H54 (cell line): ENCODE results near the gene GALNT17.
"Not testable (repeated sequence)": the region's sequence is repeated elsewhere in the genome, so short reads cannot be mapped to it uniquely, and the experiment has no call there.

Experiments used
- DNase-seq: peaks from one replicate; pipeline ENCODE4 v3.0.0; 2011; ENCODE audit warnings: low spot score, mixed read lengths; ENCODE audit not compliant: insufficient read length
- FAIRE-seq: peaks from 3 replicates; lab custom pipeline; 2011; peaks lifted over from hg19 to GRCh38; lab: Jason Lieb, UNC
- POLR2A ChIP-seq: IDR thresholded peaks from 2 replicates; pipeline ENCODE4 v1.6.1; 2011; ENCODE audit warnings: low read depth, mild to moderate bottlenecking, low read length

GALNT17 gene

DNA sequence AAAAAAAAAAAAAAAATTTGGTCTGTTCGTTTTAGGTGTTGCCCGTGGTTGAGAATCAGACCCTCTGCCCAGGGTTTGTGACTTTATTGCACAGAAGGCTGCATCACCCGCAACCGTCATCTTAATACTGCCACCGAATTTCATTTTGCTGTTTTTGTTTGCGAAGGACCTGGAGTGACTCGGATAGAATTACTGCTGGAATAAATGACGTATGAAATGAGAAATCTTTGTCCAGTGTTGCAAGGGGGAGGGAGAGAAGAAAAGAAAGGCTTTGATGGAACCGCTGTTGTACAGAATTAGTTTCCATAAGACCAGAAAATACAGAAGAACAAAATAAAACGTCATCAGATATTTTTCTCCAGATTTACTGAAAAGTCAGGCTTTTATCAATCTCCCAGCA lies 103.3 kb downstream of the GALNT17 start:
- DNase-seq (no peak), FAIRE-seq (no peak)
- TF ChIP-seq POLR2A: no peak

DNA sequence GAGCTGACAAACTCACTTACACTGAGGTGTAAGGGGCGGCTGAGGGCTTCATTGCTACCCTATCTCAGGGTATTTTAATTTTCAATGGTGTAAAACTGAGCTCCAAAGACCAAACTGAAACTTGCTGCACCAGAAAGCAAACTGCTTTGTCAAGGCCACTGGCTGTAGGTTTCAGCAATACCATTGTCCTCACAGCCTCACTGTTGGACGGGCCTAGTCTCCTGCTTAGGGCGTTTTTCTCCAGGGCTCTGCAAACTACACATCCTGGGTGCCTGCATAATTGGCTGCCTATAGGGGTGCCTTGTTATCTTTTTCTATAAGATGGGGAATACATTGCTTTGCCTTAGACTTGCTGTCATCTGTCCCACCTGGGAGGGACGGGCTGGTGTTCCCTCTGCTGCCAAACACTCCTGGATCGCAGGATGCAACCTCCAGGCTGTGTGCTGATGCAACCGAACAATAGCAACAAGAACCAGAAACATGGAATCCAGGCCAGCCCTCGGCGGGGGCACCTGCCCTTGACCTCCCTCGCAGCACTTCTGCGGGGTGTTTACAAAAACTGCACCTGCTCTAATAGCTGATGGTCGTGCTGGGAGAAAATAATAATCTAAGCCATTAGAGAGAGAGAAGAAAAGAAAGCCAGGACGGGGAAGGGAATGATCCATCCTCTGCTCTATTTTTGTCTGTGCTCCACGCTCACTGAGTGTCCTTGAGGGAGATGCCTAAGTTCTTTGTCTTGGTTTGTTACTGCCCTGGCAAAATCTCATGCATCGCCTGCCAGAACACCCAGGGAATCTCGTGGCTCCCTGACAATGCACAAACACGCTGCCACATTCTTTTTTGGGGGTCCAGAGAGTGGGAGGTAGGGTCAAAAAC lies 104.5 kb downstream of the GALNT17 start:
- DNase-seq: no peak
- FAIRE-seq: no peak

DNA sequence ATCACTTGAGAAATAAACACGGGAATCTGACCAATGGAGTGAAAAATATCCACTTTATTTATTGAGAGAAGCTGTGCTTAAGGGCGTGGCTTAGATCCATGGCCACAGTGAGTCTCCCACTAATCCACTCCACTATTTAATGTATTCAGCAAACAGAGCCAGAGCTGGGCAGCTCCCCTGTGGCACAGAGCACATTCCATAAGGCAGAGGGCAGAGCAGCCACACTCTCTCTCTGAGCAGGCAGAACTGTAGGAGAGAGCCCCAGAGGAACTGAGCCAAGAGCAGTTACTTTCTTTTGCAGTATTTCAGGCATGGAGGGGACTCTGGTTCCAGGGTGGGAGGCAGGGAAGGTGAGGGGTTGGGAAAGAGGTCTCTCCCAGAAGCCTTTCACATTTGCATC lies 106.0 kb downstream of the GALNT17 start:
- FAIRE-seq: no peak
- TF ChIP-seq POLR2A: no peak
- no peak for DNase-seq

More for the DNA sequence above, 104.5 kb downstream of the GALNT17 start:
- no peak for TF ChIP-seq POLR2A

DNA sequence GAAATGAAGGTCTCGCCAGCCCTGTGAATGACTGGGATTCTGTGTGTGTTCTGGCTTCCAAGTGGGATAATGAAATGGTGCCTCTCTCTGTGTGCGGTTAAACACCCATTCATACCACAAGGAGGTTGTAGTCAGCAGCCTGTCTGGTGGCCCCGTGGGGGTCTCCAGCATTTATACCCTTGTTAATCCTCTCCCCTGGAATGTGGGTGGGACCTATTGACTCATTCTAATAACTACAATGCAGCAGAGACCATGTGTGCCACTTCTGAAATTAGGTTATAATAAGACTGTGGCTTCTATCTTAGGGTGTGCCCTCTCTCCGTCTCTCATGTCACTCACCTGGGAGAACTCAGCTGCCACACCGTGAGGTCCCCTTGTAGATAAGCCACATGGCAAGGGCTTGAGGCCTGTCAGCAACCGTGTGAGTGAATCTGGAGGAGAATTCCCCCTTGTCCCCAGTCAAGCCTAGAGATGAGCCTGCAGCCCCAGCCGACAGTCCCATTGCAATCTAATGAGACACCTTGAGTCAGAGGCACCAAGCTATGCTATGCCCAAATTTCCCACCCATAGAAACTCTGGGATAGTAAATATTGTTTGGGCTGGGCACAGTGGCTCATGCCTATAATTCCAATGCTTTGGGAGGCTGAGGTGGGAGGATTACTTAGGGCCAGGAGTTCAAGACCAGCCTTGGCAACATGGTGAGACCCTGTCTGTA lies 106.8 kb downstream of the GALNT17 start:
- FAIRE-seq: no peak
- DNase-seq: no peak
- TF ChIP-seq POLR2A: no peak

DNA sequence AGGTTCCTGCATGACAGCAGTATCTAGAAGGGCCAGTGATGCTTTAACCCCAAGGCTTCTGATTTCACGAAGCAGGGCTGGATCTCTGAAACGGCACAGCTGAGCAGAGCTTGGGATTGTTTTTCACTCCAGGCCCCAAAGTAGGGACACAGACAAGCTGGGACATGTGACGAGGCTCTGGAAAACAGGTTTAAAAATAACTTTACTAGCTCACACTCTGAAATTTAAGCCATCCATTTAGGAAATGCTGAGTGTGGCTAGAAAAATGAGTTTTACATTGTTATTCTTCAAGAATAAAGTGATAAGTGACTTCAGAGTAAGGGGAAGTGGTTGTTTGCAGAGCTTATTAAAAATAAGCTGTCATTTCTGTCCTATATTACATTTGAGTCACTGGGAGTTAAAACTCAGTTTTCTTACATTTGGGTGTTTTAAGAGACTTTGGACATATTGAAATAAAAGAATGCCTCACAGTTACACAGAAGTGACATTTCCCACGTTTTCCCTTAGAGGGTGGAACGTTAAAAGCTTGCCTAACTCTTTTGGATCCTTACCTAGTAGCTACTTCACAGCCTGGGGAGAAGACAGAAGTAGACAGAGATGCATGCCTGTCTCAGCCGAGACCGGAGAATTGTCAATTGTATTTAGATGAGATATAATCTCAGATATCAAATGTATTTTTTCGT lies 107.8 kb downstream of the GALNT17 start:
- no peak for TF ChIP-seq POLR2A
- DNase-seq (no peak), FAIRE-seq (no peak)

DNA sequence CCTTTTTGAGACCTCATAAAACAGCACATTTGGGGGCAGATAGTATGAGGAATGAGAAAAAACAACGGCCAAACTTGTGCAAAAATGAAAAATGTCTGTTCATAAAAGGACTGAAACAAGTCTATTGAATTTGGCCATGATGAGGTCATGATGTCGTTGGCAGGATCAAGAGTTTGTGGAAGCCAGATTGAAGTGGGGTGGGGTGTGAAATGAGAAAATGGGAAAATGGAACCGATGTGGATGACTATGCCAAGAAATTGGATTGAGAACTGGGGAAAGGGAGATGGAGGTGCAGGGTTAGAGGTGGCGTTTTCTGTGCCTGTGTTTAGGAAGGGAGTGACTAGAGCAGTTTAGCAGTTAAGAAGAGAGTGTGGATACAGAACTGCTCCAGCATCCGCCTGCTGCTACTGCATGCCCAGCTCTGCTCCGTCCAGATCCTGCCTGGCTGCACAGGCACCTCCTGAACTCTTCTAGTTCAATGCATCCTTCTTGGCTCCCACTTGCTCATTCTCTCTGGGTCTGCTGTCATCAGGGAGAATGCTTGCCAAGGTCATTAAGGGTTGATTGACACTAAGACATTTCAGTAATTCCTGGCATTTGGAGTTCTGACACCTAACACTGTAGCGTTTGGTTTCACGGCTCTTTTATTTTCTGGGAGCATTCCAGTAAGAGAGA lies 111.9 kb downstream of the GALNT17 start:
- no peak for TF ChIP-seq POLR2A
- DNase-seq: no peak
- FAIRE-seq: no peak

DNA sequence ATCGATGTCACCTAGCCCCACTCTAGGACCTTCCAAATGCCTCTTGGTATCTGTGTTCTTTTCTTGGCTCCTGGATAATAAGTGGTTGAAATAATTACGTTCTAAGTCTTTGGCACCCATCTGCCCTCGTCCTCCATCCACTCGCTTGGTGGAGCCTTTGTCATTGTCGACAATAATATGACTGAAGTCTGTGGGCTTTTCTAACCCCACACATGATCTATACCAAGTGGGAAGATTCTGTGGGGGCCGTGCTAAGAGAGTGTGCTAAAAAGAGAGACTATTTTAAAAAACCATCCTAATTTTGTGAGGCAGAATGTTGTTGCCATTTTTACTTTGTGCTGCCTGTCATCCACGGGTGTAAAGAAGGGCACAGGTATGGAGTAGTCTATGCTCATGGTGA lies 113.1 kb downstream of the GALNT17 start:
- FAIRE-seq: no peak
- no peak for DNase-seq
- no peak for TF ChIP-seq POLR2A

DNA sequence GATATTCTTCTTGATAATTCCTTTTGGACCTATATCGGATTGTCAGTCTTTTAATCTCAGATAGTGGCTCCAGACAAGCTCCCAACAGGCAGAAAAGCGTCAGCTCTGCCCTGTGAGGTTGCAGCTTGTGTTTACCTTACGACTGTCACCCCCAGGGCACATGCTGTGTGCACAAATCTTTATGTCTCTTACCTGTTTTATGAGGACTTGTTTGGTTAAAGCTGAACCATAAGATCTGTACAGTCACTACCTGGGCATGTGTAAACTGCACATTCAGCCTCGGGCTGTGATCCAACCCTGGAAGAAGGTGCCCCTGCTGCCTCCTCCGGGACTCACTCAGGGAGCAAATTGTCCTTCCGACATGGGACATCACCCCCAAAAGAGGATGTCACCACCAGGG lies 119.8 kb downstream of the GALNT17 start:
- FAIRE-seq: no peak
- DNase-seq: no peak

DNA sequence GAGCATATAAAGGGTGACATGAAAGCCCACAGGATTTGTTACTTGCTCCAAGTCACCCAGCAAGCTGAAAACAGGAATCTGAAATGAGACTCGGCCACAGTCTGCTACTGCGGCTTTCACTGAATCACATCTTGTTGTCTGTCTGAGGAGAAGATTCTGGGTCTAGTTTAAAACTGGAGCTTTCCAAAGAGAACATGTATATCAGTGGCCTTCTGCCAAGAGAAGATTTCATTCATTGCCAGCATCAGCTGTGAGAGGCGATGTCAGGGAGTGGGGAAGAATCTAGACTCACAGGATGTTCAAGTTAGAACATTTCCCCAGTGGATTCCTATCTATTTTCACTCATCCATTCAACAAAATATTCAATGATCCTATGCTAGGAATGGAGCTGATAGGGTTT lies 122.8 kb downstream of the GALNT17 start:
- FAIRE-seq: no peak
- no peak for TF ChIP-seq POLR2A

More for the DNA sequence above, 119.8 kb downstream of the GALNT17 start:
- no peak for TF ChIP-seq POLR2A

DNA sequence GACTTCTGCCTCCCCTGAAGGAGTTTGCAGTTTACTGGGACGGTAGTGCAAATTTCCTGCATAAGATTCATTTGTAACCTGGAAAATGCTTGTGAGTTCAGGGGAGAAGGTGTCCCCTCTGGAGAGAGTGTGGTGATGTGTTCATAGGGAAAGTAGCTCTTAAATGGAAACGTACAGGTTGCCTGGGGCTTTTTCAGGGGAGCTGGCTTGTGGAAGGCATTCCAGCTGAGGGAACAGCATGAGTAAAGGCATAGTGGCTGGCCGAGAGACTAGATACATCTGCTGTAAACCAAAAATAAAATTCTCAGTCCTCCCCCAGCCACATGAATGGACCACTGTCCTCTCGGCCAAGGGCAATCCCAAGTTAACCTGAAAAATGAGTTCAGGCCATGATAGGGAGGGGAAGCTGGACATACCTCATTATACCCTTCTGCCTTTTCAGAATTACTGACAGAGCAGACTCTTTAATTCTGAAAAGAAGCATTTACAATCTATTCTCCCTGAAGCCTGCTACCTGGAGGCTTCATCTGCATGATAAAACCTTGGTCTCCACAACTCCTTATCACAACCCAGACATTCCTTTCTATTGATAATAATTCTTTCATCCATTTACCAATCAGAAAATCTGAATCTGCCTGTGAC lies 123.7 kb downstream of the GALNT17 start:
- TF ChIP-seq POLR2A: no peak
- DNase-seq (no peak), FAIRE-seq (no peak)

More for the DNA sequence above, 122.8 kb downstream of the GALNT17 start:
- no peak for DNase-seq

DNA sequence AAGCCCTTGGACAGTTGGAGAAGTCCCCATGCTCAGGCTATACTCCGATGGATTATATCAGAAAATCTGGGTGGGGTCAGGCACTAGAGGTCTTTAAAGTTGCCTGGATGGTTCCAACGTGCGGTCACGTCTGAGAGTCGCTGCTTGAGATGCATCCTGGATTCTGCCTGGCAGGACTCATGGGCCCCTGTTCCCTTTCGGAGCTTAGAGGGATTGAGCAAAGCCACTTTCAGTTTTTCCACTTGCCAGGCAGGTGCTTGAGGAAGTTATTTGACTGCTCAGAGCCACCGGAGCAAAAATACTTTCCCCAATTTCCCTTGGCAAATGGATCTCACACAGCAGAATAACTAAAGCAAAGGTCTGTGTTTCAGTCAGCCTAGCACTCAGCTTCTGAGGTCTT lies 129.1 kb downstream of the GALNT17 start:
- no peak for TF ChIP-seq POLR2A
- no peak for FAIRE-seq
- DNase-seq: no peak

DNA sequence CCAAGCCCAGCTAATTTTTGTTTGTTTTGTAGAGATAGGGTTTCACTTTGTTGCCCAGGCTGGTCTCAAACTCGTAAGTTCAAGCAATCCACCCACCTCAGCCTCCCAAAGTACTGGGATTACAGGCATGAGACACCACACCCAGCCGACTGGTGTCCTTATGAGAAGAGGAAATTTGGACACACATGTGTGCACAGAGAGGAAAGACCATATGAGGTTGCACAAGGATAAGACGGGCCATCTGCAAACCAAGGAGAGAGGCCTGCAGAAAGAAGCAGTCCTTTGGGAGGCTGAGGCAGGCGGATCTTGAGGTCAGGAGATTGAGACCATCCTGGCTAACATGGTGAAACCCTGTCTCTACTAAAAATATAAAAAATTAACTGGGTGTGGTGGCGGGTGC lies 130.9 kb downstream of the GALNT17 start:
- FAIRE-seq, DNase-seq: not testable (repeated sequence)

DNA sequence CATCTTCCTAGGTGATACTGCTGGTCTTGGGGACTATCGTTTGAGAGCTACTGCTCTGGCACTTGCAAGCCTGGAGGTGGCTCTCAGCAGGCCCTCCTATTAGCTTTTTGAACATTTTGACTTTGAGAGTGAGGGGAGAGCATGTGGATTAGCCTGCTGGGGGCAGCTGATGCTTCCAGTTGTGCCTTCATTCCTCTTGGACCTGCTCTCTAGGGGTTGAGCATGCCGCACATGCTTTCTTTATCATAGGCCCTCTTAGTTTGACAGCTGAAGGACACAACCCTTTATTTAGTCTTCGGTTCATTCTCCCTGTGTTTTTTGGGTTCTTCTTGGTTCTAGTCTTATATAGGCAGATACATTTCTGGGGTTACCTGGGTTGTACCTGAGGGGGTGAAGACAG lies 132.1 kb downstream of the GALNT17 start:
- FAIRE-seq: no peak
- TF ChIP-seq POLR2A: no peak
- no peak for DNase-seq

DNA sequence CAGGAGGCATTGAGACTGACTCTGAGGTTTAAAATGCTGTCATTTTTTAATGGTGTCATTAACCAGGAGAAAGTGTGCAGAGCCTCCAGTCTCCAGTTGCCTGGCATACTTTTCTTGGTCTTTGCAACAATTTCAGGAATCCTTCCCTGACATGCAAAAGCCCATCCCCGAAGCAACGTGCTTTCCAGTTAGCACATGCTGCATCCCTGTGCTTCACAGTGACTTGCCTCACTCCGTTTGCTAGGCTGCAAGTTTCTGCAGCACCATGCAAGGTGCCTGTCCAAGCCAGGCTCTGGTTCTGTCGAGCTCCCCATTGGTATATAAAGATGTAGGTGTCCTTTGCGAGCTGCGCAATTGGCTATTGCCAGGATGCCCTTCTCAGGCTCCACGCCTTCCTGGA lies 135.0 kb downstream of the GALNT17 start:
- FAIRE-seq (no peak), DNase-seq (no peak)
- TF ChIP-seq POLR2A: no peak
